Cortex of kidney (tissue), 1 donor: ENCODE measurements around the gene VAMP7.
"Not testable (repeated sequence)": the region's sequence is repeated elsewhere in the genome, so short reads cannot be mapped to it uniquely, and the experiment has no call there.

ENCODE experiments used
- DNase-seq: peaks from one replicate; lab custom pipeline; 2025; lab: John Stamatoyannopoulos, UW

VAMP7 gene, protein sequence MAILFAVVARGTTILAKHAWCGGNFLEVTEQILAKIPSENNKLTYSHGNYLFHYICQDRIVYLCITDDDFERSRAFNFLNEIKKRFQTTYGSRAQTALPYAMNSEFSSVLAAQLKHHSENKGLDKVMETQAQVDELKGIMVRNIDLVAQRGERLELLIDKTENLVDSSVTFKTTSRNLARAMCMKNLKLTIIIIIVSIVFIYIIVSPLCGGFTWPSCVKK

DNA sequence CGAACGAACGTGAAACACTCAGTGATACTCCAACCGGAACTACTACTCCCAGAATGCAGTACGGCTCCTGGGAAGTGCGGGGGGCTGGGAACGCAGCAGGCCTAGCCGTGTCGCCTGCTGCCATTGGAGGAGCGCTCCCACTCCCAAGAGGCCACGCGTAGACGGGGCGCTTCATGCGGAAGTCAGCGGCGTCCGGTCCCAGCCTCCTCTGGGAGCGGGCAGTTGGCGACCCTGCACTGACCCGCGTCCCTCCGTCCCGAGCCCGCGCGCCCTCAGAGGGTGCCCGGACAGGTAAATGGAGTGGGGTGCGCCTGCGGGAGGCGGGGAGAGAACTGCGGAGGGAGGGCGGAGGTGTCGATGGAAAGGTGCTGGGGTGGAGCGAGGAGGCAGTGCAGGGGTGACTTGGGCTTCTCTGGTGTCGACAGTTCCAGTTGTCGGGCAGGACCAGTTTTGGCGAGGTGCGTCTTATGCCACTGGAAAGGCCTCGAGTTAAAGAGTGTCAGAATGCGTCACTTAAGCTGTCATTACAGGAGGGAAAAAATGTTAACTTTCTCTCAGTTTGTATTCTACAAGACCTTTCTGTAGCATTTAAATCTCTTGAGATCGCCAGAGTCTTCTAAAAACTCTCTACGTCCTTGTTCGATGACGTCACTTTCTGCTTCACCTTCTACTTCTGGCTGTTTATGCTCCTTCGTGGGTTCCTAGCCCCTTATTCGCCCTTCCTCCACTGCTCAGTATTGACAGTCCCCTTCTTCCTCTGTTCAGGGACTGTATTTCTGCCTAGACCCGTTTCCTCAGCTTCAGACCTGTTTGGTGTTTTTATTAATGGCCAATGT, at the start of gene VAMP7:
TSS of gene VAMP7 (plus strand) at position 188 of the 836 bp plus-strand sequence. CDS start 8,122 bp downstream, outside the sequence.
- DNase-seq = peak; percentile 74

DNA sequence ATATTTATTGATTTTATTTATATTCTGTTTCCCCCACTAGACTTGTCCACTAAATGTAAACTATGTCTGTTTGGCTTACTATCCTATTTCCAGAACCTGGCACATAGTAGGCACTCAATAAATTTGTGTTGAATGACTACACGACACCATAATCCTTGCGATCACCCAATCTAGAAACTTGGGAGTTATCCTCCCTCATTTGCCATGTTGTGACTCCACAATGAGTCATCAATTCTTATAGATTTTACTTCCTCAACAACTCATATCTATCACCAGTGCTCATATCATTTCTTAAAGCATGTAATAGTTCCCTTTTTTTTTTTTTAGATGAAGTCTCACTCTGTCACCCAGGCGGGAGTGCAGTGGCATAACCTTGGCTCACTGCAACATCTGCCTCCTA, 39.9 kb upstream of the VAMP7 start:
- DNase-seq = no peak

DNA sequence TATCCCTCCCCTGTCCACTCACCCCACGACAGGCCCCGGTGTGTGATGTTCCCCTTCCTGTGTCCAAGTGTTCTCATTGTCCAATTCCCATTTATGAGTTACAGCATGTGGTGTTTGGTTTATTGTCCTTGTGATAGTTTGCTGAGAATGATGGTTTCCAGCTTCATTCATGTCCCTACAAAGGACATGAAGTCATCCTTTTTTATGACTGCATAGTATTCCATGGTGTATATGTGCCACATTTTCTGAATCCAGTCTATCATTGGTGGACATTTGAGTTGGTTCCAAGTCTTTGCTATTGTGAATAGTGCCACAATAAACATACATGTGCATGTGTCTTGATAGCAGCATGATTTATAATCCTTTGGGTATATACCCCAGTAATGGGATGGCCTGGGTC, 29.4 kb upstream of the VAMP7 start:
- DNase-seq = not testable (repeated sequence)

DNA sequence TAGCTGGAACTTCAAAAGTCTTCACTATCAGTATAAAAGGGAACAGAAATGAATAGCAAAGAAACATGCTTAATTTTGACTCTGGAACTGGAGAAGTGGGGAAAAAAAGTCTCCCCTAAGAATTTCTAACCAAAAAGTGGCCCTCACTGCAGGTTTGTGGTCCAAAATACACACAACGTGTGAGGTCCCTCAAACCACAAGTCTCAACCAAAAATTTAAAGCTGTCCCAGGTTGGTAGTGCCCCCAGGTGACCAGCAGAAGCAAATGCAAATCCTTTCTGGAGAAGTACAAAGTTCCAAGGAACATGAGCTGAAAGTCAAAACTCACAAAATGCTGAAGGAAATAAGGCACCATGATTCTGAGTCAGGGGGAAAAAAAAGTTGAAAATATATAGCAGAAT, 23.6 kb upstream of the VAMP7 start:
- no peak for DNase-seq

DNA sequence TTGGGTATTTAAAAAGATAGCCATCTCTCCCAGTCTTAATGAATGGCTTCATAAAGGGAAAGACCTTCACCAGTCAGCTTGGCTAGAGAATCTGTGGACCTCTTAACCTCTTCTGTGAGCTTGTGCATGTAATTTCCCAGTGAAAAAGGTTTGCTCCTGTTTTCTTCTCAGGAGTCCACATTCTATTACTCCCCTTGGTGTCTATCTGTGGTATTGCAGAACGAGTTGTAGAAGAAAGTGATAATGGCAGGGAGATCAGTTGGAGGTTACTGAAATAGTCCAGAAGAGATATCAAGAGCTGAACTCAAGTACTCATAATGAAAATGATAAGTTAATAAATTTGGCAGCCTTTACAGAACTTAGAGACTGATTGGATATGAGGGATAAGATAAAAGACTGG, 16.5 kb upstream of the VAMP7 start:
- DNase-seq = no peak

DNA sequence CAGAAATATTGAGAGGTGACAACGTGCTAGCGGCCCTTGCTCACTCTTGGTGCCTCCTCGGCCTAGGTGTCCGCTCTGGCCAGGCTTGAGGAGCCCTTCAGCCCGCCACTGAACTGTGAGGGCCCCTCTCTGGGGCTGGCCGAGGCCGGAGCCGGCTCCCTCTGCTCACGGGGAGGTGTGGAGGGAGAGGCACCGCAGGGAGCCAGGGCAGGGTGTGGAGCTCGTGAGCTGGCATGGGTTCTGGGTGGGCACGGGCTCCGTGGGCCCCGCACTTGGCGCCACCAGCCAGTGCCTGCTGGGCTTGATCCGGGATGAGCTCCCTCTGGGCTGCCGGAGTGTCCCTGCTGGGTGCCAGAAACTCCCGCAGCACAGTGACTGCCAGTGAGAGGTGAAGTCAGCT, 16.0 kb upstream of the VAMP7 start:
- DNase-seq = no peak

DNA sequence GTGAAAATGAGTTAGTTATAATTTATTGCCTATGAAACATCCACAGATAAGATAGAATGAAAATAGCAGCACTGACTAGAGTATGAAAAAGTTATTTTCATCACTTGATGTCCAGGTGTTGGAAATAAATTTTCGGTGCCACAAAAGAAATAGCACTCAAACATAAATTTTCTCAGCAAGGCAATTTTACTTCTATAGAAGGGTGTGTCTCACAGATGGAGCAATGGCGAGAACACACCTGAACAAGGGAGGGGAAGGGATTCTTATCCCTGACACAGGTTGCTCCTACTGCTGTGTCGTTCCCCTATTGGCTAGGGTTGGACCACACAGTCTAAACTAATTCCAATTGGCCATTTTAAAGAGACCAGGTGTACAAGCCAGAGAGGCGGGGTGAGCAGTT, 13.3 kb upstream of the VAMP7 start:
- no peak for DNase-seq

DNA sequence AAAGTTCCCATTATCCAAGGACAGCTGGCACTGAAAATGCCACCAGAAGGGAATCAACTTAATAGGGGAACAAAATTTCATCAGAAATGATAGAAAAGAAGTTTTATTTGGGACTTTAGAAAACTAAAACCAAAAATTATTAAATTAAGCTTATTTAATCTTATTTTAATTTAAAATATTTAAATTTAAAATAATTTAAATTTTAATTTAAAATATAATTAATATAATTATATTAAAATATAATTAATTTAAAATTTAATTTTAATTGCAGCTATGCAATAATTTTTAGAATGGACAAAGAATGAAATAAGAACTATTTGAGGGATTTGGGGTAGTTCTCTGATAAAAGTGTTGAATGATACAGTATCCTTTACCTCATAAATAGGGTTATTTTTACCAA, 10.2 kb upstream of the VAMP7 start:
- no peak for DNase-seq

DNA sequence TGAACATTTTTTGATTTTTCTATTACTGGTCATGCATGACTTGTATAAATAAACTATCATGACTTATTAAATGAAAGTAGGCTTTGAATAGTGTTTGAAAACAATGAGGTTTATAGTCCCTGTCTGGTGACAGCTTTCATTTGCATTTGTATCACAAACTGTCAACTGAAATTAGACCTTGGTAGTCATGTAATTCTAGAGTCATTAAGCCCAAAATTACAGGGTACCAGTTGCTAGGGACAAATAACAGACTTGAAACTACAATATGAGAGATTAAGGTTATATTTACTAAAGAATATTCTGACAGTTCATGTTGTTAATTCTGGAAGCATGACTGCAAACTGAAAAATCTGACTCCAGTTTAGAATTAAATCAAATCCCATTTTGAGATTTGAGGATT, 9.2 kb upstream of the VAMP7 start:
- DNase-seq = no peak

DNA sequence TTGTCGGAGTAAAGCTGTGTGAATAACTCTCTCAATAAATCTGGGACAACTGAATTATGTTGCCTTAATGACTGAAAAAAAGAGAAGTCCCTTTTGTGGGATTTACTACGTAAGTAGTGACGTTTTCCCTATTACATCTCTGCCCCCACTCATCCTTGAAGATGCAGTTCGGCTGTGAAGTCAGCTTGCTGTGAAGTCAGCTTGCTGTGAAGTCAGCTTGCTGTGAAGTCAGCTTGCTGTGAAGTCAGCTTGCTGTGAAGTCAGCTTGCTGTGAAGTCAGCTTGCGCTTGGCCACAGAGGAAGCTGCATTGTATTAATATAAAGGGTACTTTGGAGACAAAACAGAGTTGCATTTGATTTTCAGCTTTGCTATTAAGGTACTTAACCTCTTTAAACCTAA, 8.0 kb upstream of the VAMP7 start:
- no peak for DNase-seq

DNA sequence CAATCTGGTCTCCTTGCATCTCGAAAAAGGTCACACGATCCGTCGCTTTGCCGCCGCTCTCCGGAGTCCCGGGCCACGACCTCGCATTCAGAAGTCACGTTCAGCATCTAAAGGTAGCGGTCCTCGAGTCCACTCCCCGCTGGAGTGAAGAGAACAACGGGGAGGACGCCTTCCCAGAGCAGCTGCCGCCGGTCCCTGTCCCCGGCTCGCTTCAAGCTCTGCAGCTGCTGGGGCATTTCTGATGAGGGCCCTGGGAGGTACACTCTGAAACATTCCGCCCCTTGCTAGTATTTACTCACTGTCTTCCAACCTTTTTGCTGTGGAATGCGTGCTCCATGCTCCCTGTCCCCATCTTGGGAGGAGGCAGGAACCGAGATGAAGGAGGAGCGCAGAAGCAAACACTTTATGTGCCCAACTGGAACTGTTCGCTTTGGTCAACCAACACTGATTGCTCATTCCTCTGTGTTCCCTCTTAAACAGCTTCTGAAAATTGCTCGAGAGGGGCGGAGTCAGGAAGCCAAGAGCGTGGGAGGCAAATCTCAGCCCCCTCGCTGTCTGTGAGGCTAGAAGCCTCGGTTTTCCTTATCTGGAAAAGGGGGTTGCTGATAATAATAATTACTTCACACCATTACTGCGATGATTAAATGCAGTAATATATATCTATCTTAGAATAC, 6.4 kb upstream of the VAMP7 start:
- no peak for DNase-seq

DNA sequence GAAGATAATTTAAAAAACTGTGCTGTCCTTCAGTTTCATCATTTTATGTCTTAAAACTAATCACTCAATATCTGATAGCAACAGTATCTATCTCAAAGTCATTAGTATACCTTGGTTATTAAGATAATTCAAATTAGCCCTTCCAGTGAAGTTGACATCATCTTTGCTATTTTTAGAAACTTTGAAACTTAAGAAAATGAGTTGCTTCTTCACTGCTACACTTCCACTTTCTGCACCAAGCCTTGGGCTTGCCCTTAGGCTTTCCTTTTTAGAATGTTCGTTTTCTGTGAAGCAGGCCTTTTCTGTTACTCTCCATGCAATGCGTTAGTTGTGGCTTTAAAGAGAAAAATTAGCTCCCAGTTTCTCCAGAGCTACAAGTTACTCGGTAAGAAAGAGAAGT, 4.4 kb upstream of the VAMP7 start:
- no peak for DNase-seq

DNA sequence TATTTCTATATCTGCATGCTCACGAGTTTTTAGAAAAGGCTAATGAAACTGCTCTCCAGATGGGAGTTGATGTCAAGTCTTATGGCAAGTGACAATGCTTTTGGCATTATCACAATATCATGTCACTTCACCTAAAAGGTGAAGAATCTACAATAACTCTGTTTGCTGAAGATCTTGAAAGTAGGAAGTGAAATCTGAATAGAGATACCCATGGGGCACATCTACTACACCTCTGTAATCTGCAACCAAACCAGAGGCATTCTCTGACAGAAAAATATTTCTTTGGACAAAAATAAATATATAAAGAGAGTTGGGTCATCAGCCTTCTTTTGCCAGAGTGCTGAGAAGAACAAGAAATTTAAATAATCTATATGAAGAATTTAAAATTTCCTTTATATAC, 3.9 kb upstream of the VAMP7 start:
- DNase-seq = no peak

DNA sequence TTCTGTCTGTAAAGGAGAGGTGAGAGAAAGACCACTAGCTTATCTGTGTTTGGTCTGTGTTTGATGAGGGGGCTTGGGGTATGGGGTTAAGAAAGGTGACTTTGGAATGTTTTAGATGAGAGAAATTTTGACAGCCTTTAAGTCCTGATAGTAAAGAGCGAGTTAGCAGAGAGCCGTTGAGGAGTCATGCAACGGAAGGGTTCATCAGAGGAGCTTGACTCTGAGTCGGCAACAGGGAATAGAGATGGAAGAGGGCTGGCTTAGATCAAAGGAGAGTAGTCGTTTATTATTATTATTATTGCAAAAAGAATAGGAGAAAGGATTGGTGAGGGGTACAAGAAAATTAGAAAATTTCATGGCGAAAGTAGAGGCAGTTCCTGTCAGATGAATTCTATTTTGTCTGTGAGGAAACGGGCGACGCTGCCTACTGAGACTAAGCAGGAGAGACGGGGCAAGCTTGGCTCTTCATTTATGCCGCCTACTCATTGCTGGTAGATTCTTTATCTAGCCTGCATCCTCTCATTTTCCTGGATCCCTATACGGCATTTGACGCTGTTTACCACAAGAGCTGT, 473 bp upstream of the VAMP7 start:
- DNase-seq = no peak

DNA sequence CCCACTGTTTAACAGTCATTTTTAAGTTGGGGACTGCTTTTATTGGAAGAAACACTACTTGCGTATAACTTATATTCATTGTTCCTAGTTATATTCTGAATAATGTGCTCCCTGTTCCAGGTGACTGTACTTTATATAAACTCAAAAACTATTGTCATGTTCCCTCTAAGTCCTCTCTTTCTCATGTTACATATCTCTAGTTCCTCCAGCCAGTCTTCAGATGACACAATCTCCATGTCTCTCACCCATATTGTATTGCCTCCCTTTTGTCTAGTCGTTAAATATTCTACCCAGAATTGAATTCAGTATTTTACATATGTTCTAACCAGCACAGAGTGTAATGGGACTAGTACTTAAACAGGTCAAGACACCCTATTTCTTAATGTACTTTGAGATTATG, 5.3 kb downstream of the VAMP7 start:
- no peak for DNase-seq

DNA sequence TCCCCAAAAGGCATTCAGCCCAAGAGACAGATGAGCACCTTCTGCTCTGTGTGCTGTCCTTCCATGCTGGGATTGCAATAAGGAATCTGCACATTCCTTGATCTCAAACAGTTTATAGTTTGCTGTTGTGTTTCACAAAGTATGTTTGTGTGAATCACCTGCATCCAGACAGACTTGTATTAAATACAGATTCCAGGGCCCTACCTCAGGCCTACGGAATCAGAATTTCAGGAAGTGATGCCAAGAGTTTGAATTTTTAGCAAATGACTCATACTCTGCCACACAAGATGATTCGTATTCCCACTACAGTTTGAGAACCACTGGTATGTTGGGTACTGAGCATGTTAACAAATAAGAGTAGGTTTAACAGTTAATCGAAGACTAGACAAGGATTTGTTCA, 7.0 kb downstream of the VAMP7 start:
- DNase-seq = no peak

DNA sequence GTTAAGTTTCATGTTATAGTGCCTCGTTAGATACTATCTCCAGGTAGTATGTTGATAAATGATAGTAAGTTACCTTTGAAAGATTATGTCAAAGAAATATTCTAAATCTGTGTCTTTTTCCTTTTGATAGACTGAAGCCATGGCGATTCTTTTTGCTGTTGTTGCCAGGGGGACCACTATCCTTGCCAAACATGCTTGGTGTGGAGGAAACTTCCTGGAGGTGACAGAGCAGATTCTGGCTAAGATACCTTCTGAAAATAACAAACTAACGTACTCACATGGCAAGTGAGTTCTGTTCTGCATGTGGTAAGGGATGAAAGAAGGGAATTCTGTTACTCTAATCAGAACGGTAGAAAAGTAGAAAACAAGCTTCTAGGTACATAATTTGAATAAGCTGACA, 8.2 kb downstream of the VAMP7 start:
- no peak for DNase-seq

DNA sequence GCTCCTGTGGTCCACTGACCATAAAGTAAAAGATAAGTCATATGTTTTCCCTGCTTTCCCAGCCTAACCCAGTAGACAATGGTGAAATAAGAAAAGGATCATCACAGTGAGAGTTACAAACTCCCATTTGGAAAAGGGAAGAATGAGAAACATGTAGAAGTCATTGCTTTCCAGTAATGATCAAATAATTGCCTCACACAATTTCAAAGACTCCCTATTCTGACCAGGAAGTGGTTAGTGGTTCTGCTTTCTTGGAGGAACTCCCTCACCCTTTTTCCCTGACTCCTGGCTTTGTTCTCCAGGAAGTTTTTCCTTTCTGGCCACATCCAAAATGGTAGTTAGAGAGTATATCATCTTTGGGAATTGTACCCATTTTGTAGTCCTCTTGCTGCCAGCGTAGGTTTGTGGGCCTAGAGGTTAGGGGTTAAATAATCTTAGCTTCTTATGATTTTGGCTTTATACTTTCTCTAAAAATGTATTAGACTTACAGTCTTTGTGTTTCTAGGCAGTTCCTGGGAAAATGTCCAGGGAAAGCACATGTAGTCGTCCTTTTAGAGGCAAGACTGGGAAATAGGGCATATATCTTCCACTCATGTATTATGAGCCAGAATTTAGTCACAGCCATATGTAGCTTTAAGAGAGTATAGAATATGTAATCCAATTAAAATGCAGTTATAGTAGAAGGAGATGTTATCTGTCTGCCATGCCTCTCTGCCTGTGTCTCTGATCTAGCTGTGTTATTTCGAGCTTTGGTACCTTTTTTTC, 10.5 kb downstream of the VAMP7 start:
- DNase-seq = no peak

DNA sequence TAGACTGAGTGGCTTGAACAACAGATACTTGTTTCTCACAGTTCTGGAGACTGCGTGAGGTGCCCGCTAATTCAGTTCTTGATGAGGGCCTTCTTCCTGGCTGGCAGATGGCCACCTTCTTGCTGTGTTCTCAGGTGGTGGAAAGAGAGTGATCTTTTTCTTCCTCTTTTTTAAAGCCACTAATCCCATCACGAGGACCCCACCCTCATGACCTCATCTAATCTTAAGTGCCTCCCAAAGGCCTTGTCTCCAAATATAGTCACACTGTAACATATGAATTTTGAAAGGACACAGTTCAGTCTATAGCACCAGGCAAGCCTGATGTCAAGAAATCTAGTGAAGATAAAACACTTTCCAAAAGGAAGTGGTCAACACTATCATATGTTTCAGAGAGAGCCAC, 12.4 kb downstream of the VAMP7 start:
- no peak for DNase-seq

DNA sequence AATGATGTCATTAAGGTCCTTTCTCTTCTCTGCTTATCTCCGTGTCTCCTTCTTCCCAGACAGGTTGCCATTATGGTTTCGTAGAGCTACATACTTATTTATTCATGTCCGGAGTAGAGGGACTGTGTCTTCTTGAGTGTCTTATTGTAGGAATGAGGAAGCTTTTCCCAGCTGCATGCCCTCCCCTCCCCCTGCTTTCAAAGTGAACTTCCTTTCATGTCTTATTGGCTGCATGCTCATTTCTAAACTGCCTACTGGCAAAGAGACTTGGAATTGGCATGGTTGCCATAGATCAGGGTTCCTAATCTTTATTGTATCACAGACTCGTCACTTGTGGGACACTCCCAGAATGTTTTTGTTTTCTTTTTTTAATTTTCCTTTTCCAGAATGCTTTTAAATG, 15.4 kb downstream of the VAMP7 start:
- DNase-seq = no peak

DNA sequence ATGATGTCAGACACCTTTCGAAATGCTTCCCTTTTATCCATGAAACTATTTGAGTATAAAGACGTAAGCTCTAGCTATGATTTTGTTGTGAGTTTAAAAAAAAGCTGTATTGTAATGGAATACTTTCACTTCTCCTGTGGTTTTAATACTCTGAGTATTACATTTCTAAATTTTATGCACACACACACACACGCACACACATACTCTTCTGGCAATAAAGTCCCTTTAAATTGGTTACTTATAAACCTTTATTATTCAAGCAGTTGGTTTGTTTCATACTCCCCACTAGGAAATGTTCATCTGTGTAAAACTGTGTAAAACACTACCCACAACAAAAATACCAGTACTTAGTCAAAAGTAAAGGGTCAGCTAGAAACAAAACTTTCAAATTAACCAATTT, 18.2 kb downstream of the VAMP7 start:
- DNase-seq = no peak

DNA sequence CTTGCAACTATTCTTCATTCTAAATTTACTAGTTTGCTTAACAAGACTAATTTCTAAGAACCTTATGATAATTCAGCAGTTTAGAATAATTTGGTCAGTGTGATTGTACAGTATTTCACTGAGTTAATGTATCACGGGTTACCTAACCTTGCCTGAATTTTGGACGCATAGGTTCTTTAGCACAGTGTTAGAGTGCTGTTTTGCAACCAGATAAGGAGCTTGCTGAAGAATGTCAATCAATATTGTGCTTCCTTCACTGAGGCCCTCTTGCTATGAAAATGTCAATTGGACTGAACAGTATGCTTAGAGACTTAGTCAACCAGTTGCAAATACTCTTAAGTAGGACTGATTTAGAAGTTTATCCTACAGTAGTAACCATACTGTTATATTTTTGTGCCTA, 19.6 kb downstream of the VAMP7 start:
- DNase-seq = no peak
